Prostate gland (tissue), 2 donors: ENCODE measurements around the gene BDP1.
"Not testable (repeated sequence)": the region's sequence is repeated elsewhere in the genome, so short reads cannot be mapped to it uniquely, and the experiment has no call there.

Experiments used
- CTCF ChIP-seq, 4 experiments: fragments of 200-600 bp in 2 of 4; fragments of 450-650 bp in 2 of 4; sonication (generic) in 2 of 4; IDR thresholded peaks; 1 replicate in 3 of 4; 2 replicates in 1 of 4; pipeline ENCODE4 v1.5.1; 2016 to 2019; ENCODE audit warnings: antibody characterized with exemption in 4 of 4, mild to moderate bottlenecking in 2 of 4, moderate library complexity in 2 of 4
- POLR2A ChIP-seq: fragments of 450-650 bp; IDR thresholded peaks from one replicate; pipeline ENCODE4 v1.6.1; 2016; ENCODE audit warnings: antibody characterized with exemption, mild to moderate bottlenecking
- POLR2AphosphoS5 ChIP-seq: sonication (generic); formaldehyde crosslinking; IDR thresholded peaks from one replicate; pipeline ENCODE4 v1.6.1; 2017; ENCODE audit warnings: antibody characterized with exemption

- not testable (repeated sequence) for TF ChIP-seq CTCF (IDR thresholded peaks at IDR 0.05); POLR2A; POLR2AphosphoS5
These were observed 10.4 kb upstream of the BDP1 start for GRCh38 chr5:71445015-71445414.
